Left forelimb (tissue), 1 donor: ENCODE measurements around the gene SEL1L.
"Not testable (repeated sequence)": the region's sequence is repeated elsewhere in the genome, so short reads cannot be mapped to it uniquely, and the experiment has no call there.

Experiments used
- DNase-seq: peaks from one replicate; pipeline ENCODE4 v3.0.0-alpha.2; 2018; ENCODE audit warnings: low spot score

SEL1L gene

GRCh38 chr14:81533536-81534343 is at the start of gene SEL1L:
Gene SEL1L (minus strand): TSS chr14:81533853. CDS start chr14:81533744, 109 bp downstream.
- peak; percentile 100 for DNase-seq

- DNase-seq = no peak
Observed at GRCh38 chr14:81582420-81582819, 48.8 kb upstream of the SEL1L start.

DNA sequence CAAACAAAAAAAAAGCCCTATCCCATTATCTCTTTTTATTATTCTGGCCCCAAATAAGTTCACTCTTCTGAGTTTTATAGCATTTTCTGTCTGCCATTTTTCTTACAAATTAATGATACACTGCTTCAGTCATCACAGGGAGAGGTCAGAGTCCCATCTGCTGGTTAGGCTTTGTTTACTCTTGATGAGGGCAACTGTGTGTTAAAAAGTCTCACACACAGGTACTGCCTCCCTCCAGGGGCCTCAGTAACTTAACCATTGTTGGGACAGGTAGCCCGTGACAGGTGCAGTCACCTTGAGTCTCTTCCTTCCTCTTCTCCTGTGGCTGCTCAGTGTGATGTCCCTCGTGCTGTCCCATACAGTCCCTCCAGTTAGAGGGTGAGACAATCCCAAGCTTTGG is 45.5 kb upstream of the SEL1L start:
- no peak for DNase-seq

DNA sequence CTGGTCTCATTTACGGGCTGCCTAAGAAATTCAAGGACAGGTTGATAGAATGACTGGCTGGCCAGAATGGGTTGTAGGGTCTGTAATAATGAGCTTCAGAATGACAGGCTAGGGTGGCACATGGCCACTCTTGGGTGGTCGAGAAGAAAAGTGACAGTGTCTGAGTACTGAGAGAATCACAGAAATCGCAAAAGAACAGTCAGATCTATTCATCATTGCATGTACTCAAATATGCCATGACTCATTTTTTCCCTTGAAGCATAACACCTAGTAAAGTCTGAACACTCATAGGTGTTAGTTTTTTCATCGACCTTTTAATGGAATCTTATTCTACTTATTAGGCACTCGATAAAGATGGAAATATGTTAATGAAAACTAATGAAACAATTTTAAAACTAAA is 37.8 kb upstream of the SEL1L start:
- DNase-seq = no peak

DNA sequence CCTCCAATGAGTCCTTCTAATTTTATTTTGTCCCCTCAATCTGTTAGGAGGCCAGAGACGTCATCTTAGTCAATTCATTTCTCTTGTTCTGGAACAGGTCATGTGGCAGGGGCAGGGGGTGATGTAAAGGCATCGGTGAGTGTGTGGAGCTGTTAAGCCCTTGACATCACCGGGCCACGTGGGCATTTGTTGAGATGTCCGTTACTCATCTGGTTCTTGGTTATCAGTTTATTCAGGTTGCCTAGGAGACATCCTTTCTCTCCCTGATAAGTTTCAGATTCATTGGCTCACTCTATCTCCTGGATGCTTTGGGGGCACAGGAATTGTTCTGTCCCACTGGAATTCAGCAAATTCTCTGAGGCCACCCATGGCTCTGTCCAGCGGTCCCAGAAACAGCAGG is 33.6 kb upstream of the SEL1L start:
- DNase-seq = no peak

DNA sequence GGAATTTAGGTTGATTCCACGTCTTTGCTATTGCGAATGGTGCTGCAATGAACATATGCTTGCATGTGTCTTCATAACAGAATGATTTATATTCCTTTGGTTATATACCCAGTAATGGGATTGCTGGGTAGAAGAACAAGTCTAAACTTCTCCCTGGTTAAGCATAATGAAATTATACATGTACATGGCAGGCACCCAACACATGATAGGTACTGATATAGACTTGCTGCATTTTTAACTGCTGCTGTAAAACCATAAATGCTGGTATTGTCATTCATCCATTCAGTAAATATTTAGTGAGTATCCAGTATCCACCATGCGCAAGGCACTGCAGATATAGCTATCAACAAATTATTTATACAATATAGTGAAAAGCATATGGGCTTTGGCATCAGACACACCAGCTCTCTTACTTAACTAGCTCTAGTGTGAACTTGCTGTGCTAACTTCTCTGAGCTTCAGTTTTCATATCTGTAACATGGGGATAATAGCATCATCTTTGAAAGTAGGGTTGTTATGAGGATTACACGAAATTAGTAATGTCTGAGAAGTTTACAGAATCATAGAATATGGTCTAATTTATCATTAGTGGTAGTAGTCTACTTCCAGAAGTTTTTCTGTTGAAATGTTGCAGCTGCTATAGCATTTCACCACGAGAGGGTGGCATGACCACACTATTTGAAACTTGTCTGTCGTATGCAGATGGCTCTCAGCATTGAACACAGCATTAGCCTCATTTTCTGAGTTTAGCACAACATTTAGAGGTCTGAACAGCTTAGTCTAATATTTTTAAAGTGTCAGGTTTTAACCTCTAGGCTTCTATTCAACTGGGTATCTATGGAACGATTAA is 32.0 kb upstream of the SEL1L start:
- DNase-seq = no peak

DNA sequence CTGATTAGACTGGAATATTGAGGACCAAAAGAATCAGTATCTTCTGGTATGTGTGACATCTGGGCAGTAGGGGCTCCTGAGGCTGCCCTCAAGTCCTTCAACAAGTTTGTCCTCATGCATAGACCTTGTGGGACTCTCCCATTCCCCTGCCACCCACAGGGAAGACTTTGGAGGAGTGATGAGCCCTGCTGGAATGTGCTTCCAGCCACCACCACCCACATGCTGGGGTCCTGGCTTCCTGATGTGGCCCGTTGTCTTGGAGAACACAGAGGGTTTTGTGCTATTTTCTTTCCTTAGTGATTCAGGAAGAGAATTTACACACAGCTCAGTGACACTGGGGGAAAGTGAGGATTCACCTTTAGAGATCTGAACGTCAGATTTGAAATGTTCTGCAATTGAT is 29.2 kb upstream of the SEL1L start:
- DNase-seq = no peak

GRCh38 chr14:81561084-81561775 is 27.6 kb upstream of the SEL1L start:
- DNase-seq = no peak

GRCh38 chr14:81559385-81559784 is 25.7 kb upstream of the SEL1L start:
- DNase-seq = no peak

DNA sequence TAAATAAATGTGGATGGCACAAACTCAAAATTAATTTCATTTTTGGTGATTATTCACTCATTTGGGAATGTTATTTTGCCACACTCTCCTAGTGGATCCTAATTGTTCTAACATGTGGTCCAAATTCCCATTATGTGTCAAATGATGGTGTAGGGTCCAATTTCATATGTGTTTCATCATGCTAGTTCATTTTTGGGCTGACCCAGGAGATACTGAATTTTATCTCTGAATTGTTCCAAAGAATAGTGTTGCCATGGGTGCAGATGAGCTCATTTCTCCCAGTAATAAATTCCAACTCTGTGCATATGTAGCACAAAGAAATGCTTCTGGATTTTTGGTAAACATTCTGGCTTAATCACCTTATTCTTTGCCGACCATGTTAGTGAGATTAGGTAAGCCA is 23.5 kb upstream of the SEL1L start:
- DNase-seq = no peak

- DNase-seq = no peak
Observed at GRCh38 chr14:81555684-81556083, 22.0 kb upstream of the SEL1L start.

- no peak for DNase-seq
Observed at GRCh38 chr14:81555051-81555450, 21.4 kb upstream of the SEL1L start.

DNA sequence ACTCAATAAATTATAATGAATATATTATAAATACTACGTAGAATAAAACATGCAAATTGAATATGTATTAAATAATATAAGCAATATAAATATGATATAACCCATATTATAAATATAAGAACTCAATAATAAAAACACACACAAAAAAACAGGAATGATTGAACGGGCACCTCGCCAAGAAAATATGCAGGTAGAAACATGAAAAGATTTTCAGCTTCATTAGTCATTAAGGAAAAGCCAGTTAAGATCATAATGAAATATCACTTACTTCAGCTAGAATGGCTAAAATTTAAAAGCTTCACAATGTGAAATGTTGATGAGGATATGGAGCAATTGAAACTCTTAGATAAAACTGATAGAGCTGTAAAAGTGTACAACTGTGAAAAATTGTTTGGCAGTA is 17.8 kb upstream of the SEL1L start:
- no peak for DNase-seq

DNA sequence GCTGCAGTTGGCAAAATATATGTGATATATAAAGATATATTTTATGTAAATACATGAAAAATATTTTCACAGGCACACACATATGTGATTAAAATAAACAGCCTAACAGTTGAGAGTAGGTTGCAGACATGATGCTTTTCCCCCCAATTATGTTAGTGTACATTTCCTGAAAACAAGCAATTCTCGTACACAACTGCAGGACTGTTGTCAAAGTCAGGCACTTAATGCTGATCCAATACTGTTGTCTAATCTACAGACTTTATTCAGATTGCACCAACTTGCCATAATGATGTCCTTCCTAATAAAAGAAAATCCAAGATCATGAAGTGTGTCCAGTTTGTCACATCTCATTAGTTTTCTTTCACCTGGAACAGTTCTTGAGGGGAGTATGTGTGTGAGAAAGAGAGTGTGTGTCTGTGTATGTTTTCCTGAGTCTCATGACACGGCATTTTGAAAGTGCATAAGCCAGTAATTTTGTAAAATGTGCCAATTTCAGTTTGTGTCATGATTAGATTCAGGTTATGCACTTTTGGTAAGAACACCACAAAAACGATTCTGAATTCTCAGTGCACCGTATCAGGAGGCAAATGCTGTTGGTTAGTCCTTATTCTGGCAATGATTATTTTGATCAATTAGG is 16.5 kb upstream of the SEL1L start:
- no peak for DNase-seq

- not testable (repeated sequence) for DNase-seq
Observed at GRCh38 chr14:81541206-81541605, 7.6 kb upstream of the SEL1L start.

- no peak for DNase-seq
Observed at GRCh38 chr14:81537193-81537592, 3.5 kb upstream of the SEL1L start.

GRCh38 chr14:81536241-81536771 is 2.7 kb upstream of the SEL1L start:
- DNase-seq = no peak

DNA sequence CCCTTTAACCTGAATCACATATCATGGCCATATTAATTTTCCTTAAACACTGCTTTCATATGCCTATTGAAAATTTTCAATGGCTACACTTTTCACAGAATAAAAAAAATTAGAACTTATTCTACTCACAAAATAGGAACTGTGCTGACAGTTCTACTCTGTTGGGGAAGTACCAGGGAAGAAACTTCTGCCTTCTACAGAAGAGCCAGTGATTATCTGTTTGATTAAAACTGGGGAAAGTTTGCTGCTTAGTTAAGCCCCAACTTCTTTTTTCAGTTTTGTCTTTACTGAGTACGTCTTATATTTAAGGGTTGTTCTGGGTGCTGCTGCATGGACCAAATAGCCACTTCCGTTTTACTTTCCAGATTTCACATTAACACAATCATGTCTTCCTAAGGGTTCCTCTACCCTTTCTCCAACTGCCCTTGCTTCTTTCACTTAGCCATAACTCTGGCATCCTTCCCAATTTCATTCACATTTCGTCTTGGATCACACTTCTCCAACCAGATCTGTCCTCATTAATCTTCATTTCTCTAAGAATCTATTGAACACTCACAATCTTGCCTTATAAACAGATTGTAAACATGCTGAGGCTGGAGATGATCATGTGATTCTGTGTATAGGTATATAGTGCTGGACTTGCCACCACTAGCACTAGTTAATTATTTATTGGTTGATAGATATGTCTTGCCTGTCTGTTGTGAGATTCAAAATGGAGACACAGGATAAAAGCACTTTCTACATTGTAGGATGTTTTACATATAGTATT is 1.9 kb upstream of the SEL1L start:
- no peak for DNase-seq

DNA sequence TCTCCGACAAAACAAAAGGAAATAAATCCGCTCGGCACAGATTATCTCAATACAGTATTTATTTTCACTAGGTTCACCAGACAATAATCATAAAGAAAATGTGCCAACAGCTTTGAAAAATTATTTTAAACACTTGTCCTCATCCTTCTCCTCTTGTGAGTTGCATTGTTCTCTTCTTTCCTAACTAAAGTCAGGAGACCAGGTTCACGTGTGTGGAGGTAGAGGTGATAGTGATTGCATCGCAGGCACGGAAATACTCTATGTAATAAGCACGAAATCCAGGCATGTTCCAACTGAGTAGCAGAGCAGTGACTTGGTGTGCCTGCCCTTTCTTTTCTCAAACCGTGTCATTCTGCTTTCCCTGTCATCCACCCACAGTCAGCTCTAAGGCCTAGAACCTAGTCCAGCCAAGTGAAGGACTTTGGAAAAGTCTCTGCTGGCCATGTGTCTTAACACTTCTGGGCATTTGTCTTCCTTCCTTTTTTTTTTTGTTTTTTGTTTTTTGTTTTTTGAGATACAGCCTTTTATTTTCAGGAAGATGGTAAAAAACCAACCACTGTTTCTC is 939 bp upstream of the SEL1L start:
- DNase-seq = no peak

DNA sequence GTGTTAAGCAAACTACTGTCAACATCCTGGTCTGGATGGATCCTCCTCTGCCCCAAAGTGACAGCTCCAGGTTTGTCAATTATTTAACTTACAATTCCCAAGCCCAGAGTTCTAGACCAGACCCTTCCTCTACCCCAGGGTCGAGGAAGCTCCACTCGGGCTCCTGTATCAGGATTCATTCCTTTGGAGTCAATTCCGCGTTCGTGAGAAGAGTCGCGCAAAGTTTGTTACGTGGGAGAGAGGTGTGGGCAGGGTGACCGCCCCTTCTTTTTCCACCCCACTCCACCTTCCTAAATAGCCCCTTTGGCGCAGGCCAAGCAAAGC is 479 bp downstream of the SEL1L start:
- DNase-seq = no peak

GRCh38 chr14:81529391-81529790 is 4.3 kb downstream of the SEL1L start:
- DNase-seq = no peak
